Measurements from ENCODE around the gene HSF4.

Gene HSF4

DNA sequence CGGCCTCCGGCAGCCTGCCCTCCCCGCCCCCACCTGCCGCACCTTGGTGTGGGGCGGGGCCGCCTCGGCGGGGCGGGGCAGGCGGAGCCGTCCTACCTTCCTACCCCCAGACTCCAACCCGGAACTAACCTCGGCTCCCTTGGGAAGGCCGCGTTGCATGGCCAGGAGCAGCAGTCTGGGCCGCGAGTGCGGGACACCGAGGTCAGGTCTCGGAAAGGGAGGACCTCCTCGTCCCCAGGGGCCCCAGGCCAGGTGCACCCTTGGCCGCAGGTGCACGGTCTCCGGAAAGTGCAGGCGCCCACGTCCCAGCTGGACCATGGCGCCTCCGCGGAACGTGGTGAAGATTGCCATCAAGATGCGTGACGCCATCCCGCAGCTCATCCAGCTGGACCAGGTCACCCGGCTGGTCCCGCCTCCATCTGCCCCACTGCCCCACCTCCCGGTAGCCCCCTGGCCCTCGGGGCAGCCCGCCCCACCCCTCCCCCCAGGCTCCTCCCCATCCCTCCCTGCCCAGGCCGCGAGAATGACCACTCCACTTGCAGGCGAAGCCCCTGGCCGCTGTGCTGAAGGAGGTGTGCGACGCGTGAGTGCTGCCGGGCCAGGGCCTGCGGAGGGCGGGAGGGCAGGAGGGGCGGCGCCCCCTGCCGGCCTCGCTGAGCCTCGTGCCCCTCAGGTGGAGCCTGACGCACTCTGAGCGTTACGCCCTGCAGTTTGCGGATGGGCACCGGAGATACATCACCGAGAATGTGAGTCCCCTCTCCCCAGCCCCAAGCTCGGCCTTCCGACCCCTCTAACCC is 34.7 kb downstream of the HSF4 start, which contains the start of gene ELMO3:
ELMO3 (plus strand) TSS at position 121 of the 797 bp plus-strand sequence; CDS start at position 317, 196 bp downstream.
- Mint-ChIP-seq H3K9me3 (no peaks in the 10 kb centered on the region), H3K27ac (no peak within 1 kb of the TSS), H3K36me3 (ENCODE audit: insufficient read depth) (peaks cover 38% of the 10 kb centered on the region), H3K4me1 (ENCODE audit: low read depth in 2 of 2) (peaks cover 17% of the 10 kb centered on the region in 2 donors), H3K4me3 (no peak within 1 kb of the TSS), H3K27me3 (no peaks in the 10 kb centered on the region)
- DNase-seq: no peak
- ATAC-seq (replicated peaks): no peak

DNA sequence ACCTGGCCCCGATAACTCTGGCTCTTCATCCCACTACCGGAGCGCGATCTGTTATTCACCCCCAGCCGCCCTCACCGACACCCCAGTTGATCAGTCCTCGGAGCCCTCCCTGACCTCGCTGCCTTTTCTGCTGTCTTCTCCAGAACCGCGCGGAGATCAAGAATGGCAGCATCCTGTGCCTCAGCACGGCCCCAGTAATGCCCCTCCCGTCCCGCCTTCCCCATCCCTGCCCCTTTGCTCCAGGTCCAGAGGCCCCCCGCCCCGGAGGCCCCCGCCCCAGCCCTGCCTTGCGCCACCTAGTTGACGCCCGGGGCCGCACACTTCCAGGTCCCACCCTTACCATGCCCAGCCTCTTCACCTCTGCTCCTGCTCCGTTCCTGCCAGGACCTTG is 35.3 kb downstream of the HSF4 start:
- peaks cover 17% of the 10 kb centered on the region in 2 donors for H3K4me1 Mint-ChIP-seq (ENCODE audit: low read depth in 2 of 2)
- no peak for DNase-seq
- no peak overlapping the region for H3K27ac Mint-ChIP-seq
- H3K9me3 Mint-ChIP-seq: no peaks in the 10 kb centered on the region
- peaks cover 36% of the 10 kb centered on the region for H3K36me3 Mint-ChIP-seq (ENCODE audit: insufficient read depth)
- H3K27me3 Mint-ChIP-seq: no peaks in the 10 kb centered on the region
- no peak overlapping the region for H3K4me3 Mint-ChIP-seq
- ATAC-seq (replicated peaks): no peak

GRCh38 chr16:67200491-67200890 is 35.9 kb downstream of the HSF4 start:
- H3K9me3 Mint-ChIP-seq: no peaks in the 10 kb centered on the region
- no peaks in the 10 kb centered on the region for H3K27me3 Mint-ChIP-seq
- no peak overlapping the region for H3K4me3 Mint-ChIP-seq

GRCh38 chr16:67201411-67202345 is 37.1 kb downstream of the HSF4 start:
- Mint-ChIP-seq H3K27ac (no peak overlapping the region), H3K4me3 (no peak overlapping the region), H3K36me3 (ENCODE audit: insufficient read depth) (peaks cover 27% of the 10 kb centered on the region), H3K4me1 (ENCODE audit: low read depth in 2 of 2) (peaks cover 4 to 15% of the 10 kb centered on the region in 2 donors), H3K27me3 (no peaks in the 10 kb centered on the region), H3K9me3 (no peaks in the 10 kb centered on the region)
- DNase-seq: no peak
- no peak for ATAC-seq (replicated peaks)

More at GRCh38 chr16:67200491-67200890, 35.9 kb downstream of the HSF4 start:
- Mint-ChIP-seq H3K36me3 (ENCODE audit: insufficient read depth) (peaks cover 33% of the 10 kb centered on the region), H3K27ac (no peak overlapping the region), H3K4me1 (ENCODE audit: low read depth in 2 of 2) (peaks cover 15 to 17% of the 10 kb centered on the region in 2 donors)
- ATAC-seq (replicated peaks): no peak
- no peak for DNase-seq

- no peak overlapping the region for H3K4me3 Mint-ChIP-seq
- peaks cover 0 to 12% of the 10 kb centered on the region in 2 donors for H3K4me1 Mint-ChIP-seq (ENCODE audit: low read depth in 2 of 2)
- no peaks in the 10 kb centered on the region for H3K27me3 Mint-ChIP-seq
- H3K27ac Mint-ChIP-seq: no peak overlapping the region
- no peaks in the 10 kb centered on the region for H3K9me3 Mint-ChIP-seq
- H3K36me3 Mint-ChIP-seq (ENCODE audit: insufficient read depth): peaks cover 24% of the 10 kb centered on the region
- DNase-seq: no peak
- ATAC-seq (replicated peaks): no peak
Observed at GRCh38 chr16:67202426-67202825, 37.9 kb downstream of the HSF4 start.

GRCh38 chr16:67202956-67203493 is 38.5 kb downstream of the HSF4 start:
- H3K36me3 Mint-ChIP-seq (ENCODE audit: insufficient read depth): peaks cover 22% of the 10 kb centered on the region
- no peak overlapping the region for H3K4me3 Mint-ChIP-seq
- no peaks in the 10 kb centered on the region for H3K27me3 Mint-ChIP-seq
- peaks cover 0 to 12% of the 10 kb centered on the region in 2 donors for H3K4me1 Mint-ChIP-seq (ENCODE audit: low read depth in 2 of 2)
- no peaks in the 10 kb centered on the region for H3K9me3 Mint-ChIP-seq
- ATAC-seq (replicated peaks): no peak
- no peak for DNase-seq
- H3K27ac Mint-ChIP-seq: no peak overlapping the region

- Mint-ChIP-seq H3K27ac (no peak overlapping the region), H3K4me3 (no peak overlapping the region), H3K4me1 (ENCODE audit: low read depth in 2 of 2) (peaks cover 0 to 9% of the 10 kb centered on the region in 2 donors), H3K36me3 (ENCODE audit: insufficient read depth) (peaks cover 15% of the 10 kb centered on the region), H3K9me3 (no peaks in the 10 kb centered on the region), H3K27me3 (no peaks in the 10 kb centered on the region)
- no peak for DNase-seq
- ATAC-seq (replicated peaks): no peak
Observed at GRCh38 chr16:67204076-67204475, 39.5 kb downstream of the HSF4 start.

GRCh38 chr16:67206129-67206837 is 41.7 kb downstream of the HSF4 start:
- Mint-ChIP-seq H3K4me3 (no peak overlapping the region), H3K36me3 (ENCODE audit: insufficient read depth) (peaks cover 8% of the 10 kb centered on the region), H3K4me1 (ENCODE audit: low read depth in 2 of 2) (peaks cover 0 to 9% of the 10 kb centered on the region in 2 donors), H3K27ac (peak overlapping the region; percentile 12 to 79), H3K27me3 (no peaks in the 10 kb centered on the region), H3K9me3 (no peaks in the 10 kb centered on the region)
- ATAC-seq (replicated peaks) (no peak), DNase-seq (no peak)

DNA sequence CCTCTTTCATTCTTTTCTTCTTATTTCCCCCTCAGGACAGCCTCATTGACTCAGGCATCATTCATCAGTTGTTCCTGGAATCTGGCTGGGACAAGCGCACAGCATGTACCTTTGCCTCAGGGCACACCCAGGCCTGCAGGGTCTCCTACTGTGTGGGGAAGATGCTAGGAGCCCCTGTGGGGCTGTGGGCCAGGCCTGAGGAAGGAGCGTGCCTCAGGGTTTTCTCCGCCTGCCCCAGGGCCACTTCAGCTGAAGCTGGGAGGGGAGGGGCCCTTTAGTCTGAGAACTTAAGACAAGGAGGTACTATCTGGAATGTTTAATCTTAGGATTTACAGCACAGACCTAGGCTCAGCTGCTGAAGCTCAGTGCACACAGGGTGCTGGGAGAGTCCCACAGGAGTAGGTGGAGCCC is 42.3 kb downstream of the HSF4 start:
- ATAC-seq (replicated peaks) (no peak), DNase-seq (no peak)
- Mint-ChIP-seq H3K4me3 (no peak overlapping the region), H3K27ac (peak overlapping the region; percentile 12 to 79), H3K4me1 (ENCODE audit: low read depth in 2 of 2) (peaks cover 0 to 9% of the 10 kb centered on the region in 2 donors), H3K27me3 (no peaks in the 10 kb centered on the region), H3K9me3 (no peaks in the 10 kb centered on the region), H3K36me3 (ENCODE audit: insufficient read depth) (peaks cover 5% of the 10 kb centered on the region)

- no peaks in the 10 kb centered on the region for H3K27me3 Mint-ChIP-seq
- no peaks in the 10 kb centered on the region for H3K9me3 Mint-ChIP-seq
- H3K36me3 Mint-ChIP-seq (ENCODE audit: insufficient read depth): no peaks in the 10 kb centered on the region
- H3K27ac Mint-ChIP-seq: peak overlapping the region in 1 of 2 donors; percentile 79
- ATAC-seq (replicated peaks): no peak
- no peak for DNase-seq
- H3K4me3 Mint-ChIP-seq: no peak overlapping the region
- peaks cover 0 to 9% of the 10 kb centered on the region in 2 donors for H3K4me1 Mint-ChIP-seq (ENCODE audit: low read depth in 2 of 2)
Observed at GRCh38 chr16:67207249-67208091, 42.9 kb downstream of the HSF4 start.

DNA sequence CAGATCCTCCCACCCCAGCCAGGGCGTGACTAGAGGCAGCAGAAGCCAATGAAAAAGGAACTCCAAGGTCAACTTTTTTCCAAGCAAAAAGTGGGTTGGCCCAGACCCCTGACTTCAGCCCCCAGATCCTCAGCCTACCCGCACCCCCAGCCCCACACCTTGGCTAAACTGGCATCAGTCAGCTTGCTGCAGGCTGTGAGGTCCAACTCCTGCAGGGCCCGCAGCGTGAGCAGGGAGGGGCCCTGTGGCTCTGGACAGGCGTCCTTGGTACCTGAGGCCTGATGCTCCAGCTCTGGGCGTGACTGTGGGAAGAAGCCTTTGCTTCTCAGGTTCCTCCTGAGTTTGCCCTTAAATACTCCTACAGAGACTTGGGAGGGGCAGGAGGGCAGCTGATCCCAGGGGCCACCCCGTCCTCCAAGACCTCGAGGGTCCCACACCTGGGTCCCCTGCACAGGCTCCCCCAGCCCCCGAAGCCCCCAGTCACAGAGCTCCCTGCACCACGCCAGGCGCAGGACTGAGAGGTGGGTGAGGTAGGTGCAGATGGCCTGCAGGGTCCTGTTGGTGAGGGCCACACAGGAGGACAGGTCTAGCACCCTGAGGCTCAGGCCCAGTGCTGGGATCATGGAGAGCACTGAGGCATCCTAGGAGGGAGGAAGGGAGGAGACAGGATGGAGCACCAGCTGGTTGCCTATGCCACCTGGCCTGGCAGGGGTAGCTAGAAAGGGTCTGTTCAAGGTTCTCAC is 43.8 kb downstream of the HSF4 start:
- no peaks in the 10 kb centered on the region for H3K27me3 Mint-ChIP-seq
- H3K9me3 Mint-ChIP-seq: no peaks in the 10 kb centered on the region
- ATAC-seq (replicated peaks) (no peak), DNase-seq (no peak)
- H3K4me1 Mint-ChIP-seq (ENCODE audit: low read depth in 2 of 2): peaks cover 0 to 9% of the 10 kb centered on the region in 2 donors
- no peaks in the 10 kb centered on the region for H3K36me3 Mint-ChIP-seq (ENCODE audit: insufficient read depth)
- H3K27ac Mint-ChIP-seq: no peak overlapping the region
- H3K4me3 Mint-ChIP-seq: no peak overlapping the region

- no peak overlapping the region for H3K4me3 Mint-ChIP-seq
- DNase-seq (no peak), ATAC-seq (replicated peaks) (no peak)
- no peaks in the 10 kb centered on the region for H3K27me3 Mint-ChIP-seq
- H3K36me3 Mint-ChIP-seq (ENCODE audit: insufficient read depth): no peaks in the 10 kb centered on the region
- no peaks in the 10 kb centered on the region for H3K9me3 Mint-ChIP-seq
- H3K27ac Mint-ChIP-seq: peak overlapping the region in 1 of 2 donors; percentile 28
- H3K4me1 Mint-ChIP-seq (ENCODE audit: low read depth in 2 of 2): peaks cover 0 to 9% of the 10 kb centered on the region in 2 donors
Observed at GRCh38 chr16:67209565-67209964, 45.0 kb downstream of the HSF4 start.

All from effector memory CD8-positive, alpha-beta T cell (primary cell).